ENCODE results near the gene ANAPC16. TPM values are rescaled to one million over a fixed set of nuclear protein-coding genes. Genes with fewer than 3 reads are reported as not detected.
"Not testable (repeated sequence)": the region's sequence is repeated elsewhere in the genome, so short reads cannot be mapped to it uniquely, and the experiment has no call there.

ANAPC16 gene
- total and polyA plus RNA-seq, 2 experiments from 2014 or later: 77.5 to 126 TPM

- Histone ChIP-seq H3K4me1 (ENCODE audit: insufficient read depth) (peaks cover 19% of the 10 kb centered on the region), H3K9me2 (ENCODE audit: insufficient read depth) (peaks cover 6% of the 10 kb centered on the region; the same call in 1 of the 2 replicates), H3K79me2 (replicated peaks; ENCODE audit: insufficient read depth) (no peaks in the 10 kb centered on the region), H4K20me1 (replicated peaks; ENCODE audit: insufficient read depth) (no peaks in the 10 kb centered on the region), H3K27me3 (ENCODE audit: insufficient read depth) (no peaks in the 10 kb centered on the region), H3K4me3 (peak overlapping the region; percentile 25; the same call in 1 of the 2 replicates), H3K4me2 (peak overlapping the region; percentile 67), H3K36me3 (ENCODE audit: insufficient read depth) (no peaks in the 10 kb centered on the region), H3K27ac (ENCODE audit: low read depth) (peak overlapping the region; percentile 72), H3F3A (replicated peaks; ENCODE audit: low read depth) (no peaks in the 10 kb centered on the region; the same call in 1 of the 2 replicates), H2AFZ (peak overlapping the region; percentile 92)
- peak overlapping the region; percentile 64 for H3K4me3 Mint-ChIP-seq
- H3K36me3 Mint-ChIP-seq (ENCODE audit: low read depth): no peaks in the 10 kb centered on the region
- H3K4me1 Mint-ChIP-seq: peaks cover 18% of the 10 kb centered on the region
- ATAC-seq (peak; percentile 92), DNase-seq (ENCODE audit: low spot score) (peak; percentile 76)
- no peaks in the 10 kb centered on the region for H3K9me3 Mint-ChIP-seq
- H3K27me3 Mint-ChIP-seq (ENCODE audit: insufficient read depth, low read depth, poor library complexity): peaks cover 15% of the 10 kb centered on the region
- H3K27ac Mint-ChIP-seq: peak overlapping the region; percentile 97
- TF ChIP-seq ZNF114 (CRISPR knock-in tag; IDR thresholded peaks at IDR 0.05) (no peak), JUNB (IDR thresholded peaks at IDR 0.05; ENCODE audit: unreplicated experiment) (no peak), REST (IDR thresholded peaks at IDR 0.05; ENCODE audit: unreplicated experiment) (no peak), CTCF (conservative IDR thresholded peaks at IDR 0.05; ENCODE audit: low read depth in 2 of 2) (no peak), ZNF462 (CRISPR knock-in tag; IDR thresholded peaks at IDR 0.05) (no peak; the same call in none of the 2 replicates), CREB1 (CRISPR knock-in tag; IDR thresholded peaks at IDR 0.05; ENCODE audit: low read depth) (no peak), POLR2AphosphoS5 (IDR thresholded peaks at IDR 0.05; ENCODE audit: low read depth) (peak; percentile 61), ZNF331 (CRISPR knock-in tag; IDR thresholded peaks at IDR 0.05; ENCODE audit: low read depth) (no peak)
Measured at GRCh38 chr10:72248468-72249151, 32.8 kb downstream of the ANAPC16 start.

GRCh38 chr10:72249176-72249862 is 33.5 kb downstream of the ANAPC16 start:
- not testable (repeated sequence) for H3K36me3 Mint-ChIP-seq (ENCODE audit: low read depth); H3K27me3 ChIP-seq (ENCODE audit: insufficient read depth); H3K4me3 ChIP-seq; ATAC-seq; H3K79me2 ChIP-seq (replicated peaks; ENCODE audit: insufficient read depth); H3F3A ChIP-seq (replicated peaks; ENCODE audit: low read depth); H4K20me1 ChIP-seq (replicated peaks; ENCODE audit: insufficient read depth); H3K36me3 ChIP-seq (ENCODE audit: insufficient read depth); H3K4me2 ChIP-seq; H3K9me2 ChIP-seq (ENCODE audit: insufficient read depth); DNase-seq (ENCODE audit: low spot score); H3K9me3 Mint-ChIP-seq; H3K27ac ChIP-seq (ENCODE audit: low read depth)
- Histone ChIP-seq H2AFZ (peak overlapping the region; percentile 92), H3K4me1 (ENCODE audit: insufficient read depth) (peaks cover 21% of the 10 kb centered on the region)
- H3K4me3 Mint-ChIP-seq: peak overlapping the region; percentile 64; the same call in 1 of the 3 replicates
- peak overlapping the region; percentile 97 for H3K27ac Mint-ChIP-seq
- peaks cover 15% of the 10 kb centered on the region for H3K27me3 Mint-ChIP-seq (ENCODE audit: insufficient read depth, low read depth, poor library complexity)
- H3K4me1 Mint-ChIP-seq: peaks cover 18% of the 10 kb centered on the region

Measured in GM23338 (cell line).